HL-60/S4 treated with phorbol 12-myristate 13-acetate at 8.2 ng/mL for 4 days and 3 days (cell line): ENCODE data around the gene ZNF200.
"Not testable (repeated sequence)": the region's sequence is repeated elsewhere in the genome, so short reads cannot be mapped to it uniquely, and the experiment has no call there.

Source experiments
- in situ Hi-C: fragments of 300-500 bp; cut with MboI; formaldehyde crosslinking; loops from 2 replicates; pipeline ENCODE4 v1.15.0; 2022; ENCODE audit warnings: low sequenced_read_pairs

The ZNF200 gene

GRCh38 chr16:3202903-3203539, 31.9 kb downstream of the ZNF200 start:
- in situ Hi-C loops: no loop called here

GRCh38 chr16:3198334-3199072, 36.5 kb downstream of the ZNF200 start:
- in situ Hi-C loops: no loop called here

DNA sequence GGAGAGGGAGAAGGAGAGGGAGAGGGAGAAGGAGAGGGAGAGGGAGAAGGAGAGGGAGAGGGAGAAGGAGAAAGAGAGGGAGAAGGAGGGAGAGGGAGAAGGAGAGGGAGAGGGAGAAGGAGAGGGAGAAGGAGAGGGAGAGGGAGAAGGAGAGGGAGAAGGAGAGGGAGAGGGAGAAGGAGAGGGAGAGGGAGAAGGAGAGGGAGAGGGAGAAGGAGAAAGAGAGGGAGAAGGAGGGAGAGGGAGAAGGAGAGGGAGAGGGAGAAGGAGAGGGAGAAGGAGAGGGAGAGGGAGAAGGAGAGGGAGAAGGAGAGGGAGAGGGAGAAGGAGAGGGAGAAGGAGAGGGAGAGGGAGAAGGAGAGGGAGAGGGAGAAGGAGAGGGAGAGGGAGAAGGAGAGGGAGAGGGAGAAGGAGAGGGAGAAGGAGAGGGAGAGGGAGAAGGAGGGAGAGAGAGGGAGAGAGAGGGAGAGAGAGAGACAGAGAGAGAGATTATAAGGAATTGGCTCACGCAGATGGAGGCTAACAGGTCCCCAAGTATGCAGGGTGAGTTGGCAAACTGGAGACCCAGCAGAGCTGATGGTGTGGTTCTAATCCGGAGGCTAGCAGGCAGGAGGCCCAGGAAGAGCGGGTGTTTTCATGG, 37.1 kb downstream of the ZNF200 start:
- in situ Hi-C loops: not testable (repeated sequence)

DNA sequence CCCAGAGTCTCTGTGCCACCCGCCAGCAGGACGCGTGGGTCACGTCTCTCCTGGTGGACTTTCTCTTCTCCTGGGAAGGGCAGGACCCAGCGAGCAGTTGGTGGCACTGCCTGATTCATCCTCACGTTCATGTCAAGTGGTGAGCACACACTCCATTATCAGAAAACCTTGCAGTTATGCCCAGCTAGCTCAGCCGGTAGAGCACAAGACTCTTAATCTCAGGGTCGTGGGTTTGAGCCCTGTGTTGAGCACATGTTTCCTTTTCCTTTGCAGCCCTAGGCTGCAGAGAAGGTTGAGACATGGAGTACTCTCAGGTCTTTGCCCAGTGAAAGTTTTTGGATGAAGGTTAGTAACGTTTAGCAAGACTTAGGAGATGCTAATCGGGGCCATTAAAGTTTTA, 39.0 kb downstream of the ZNF200 start:
- in situ Hi-C loops: no loop called here

- in situ Hi-C loops: no loop called here
Measured at GRCh38 chr16:3194792-3195191, 40.2 kb downstream of the ZNF200 start.

DNA sequence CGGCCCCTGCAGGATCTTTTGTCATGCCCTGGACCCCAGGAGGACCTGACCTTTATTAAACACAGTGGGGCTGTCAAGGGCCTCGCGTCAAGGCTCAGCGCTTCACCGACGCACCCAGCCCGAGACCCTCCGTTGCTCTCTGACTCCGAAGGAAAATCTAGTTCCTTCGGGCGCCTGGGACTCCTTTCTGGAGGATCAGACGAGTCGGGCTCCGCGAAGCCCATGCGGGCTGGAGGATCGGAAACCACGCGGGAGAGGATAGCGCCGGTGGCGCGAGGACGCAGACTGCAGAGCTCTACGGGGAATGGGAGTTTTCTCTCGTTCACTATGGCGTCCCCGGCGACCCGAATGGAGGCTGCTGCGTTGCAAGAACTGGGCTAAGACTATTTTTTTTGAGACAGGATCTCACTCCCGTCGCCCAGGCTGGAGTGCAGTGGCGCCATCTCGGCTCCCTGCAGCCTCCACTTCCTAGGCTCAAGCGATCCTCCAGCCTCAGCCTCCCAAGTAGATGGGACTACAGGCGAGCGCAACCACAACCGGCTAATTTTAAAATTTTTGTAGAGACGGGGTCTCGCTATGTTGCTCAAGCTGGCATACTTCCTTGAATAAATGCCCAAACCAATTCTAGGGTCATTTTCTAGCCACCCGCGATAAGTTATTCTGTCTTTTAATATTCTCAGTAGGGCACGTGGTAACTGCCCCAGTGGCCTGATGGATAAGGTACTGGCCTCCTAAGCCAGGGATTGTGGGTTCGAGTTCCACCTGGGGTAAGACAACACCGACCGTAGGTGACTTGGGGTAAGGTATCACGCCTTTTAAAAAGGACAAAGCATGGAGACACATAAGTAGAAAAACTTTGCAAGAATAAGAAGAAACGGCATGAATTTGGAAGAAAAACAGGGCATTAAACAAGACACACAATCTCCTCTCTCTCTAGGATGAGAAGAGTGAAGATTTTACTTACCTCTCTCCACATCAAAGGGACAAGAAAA, 41.4 kb downstream of the ZNF200 start:
- in situ Hi-C loops: no loop called here

DNA sequence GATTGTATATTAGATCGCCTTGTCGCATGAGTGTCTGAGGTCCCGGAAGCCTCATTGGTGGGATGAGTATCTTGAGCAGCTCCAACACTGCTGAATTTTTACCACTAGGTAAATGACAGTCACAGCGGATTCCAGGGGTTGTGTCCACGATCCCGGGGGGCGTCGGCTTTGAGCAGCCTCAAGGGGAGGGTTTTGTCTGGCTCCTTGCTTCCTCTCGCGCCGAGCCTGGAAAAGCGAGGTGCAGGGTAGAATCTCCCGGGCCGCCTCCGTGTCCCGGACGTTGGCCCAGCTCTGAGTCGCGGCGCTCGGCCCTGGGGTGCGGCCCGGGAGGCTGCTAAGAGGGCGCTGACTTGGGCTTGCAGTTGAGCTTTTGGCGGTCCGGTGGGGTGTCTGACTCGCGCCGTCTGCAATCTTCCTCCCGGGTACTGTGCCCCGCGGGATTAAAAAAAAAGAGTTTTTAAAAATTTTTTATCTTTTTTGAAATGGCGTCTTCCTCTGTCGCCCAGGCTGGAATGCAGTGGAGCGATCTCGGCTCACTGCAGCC, 42.4 kb downstream of the ZNF200 start:
- in situ Hi-C loops: no loop called here

- in situ Hi-C loops: no loop called here
Measured at GRCh38 chr16:3190949-3191353, 44.0 kb downstream of the ZNF200 start.

DNA sequence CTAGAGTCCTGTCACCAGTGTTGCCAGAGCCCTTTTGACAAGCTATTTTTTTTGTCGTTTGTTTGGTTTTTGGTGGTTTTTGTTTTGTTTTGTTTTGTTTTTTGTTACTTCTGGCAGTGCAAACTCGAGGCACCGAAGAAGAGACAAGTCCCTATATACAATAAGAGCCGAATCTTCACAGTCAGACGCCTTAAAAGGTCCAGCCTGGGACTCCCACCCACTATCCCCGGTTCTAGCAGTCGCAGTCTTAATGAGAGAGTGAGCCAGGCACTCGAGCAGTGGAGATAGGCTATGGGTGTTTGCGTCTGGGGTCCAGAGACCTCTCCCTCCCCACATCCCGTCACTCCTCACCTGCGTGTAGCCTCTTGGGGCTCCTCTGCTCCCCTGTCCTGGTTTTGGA, 45.1 kb downstream of the ZNF200 start:
- in situ Hi-C loops: no loop called here

DNA sequence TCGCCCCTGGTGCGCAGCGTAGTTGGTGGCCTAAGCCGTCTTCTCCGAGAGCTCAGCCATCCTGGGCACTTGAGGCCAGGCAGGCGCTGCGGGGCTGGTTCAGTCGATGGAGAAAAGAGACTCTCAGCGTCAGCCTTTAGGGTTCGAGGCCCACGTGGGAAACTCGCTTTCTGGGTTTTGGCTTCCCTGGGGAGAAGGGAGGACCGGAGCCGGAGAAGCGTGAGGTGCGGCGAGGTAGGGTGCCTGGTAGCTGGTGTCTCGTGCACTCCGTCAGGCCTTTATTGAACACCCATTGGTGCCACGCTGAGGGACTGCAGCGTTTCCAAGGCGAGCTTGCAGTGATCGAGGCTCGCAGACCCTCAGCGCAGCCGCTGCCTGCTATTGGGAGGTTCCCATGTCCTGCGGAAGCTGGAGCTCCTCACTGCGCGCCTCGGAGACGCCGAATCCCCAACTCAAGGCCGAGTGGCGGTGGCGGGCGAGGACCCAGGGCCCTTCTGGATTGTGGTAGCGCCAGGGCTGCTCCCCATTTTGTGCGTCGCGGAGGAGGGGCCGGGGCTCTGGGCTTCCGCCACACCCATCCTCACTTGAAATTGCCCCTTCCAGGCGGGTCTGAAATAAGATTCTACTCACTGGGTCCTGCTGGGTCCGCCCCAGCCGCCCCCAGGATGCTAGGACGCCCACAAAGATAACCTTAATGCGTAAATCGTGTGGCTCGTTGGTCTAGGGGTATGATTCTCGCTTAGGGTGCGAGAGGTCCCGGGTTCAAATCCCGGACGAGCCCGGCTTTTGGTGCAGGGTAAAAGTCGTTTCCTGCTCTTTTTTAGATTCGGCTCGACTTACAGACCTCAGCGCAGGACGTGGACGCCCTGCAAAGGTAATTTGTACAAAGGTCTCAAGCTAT, 45.8 kb downstream of the ZNF200 start:
- in situ Hi-C loops: no loop called here

DNA sequence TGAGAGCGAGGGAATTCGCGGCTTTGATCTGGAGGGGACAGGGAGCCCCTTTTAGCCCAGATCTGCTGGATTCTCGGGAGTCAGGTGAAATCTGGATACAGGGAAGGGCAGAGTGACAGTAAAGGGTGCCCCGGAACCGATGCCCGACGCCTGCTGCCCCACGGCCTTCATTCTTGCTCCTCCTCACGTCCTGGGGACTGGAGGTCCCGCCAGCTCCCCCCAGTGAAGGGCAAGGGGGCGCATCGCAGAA, 46.4 kb downstream of the ZNF200 start:
- in situ Hi-C loops: no loop called here

DNA sequence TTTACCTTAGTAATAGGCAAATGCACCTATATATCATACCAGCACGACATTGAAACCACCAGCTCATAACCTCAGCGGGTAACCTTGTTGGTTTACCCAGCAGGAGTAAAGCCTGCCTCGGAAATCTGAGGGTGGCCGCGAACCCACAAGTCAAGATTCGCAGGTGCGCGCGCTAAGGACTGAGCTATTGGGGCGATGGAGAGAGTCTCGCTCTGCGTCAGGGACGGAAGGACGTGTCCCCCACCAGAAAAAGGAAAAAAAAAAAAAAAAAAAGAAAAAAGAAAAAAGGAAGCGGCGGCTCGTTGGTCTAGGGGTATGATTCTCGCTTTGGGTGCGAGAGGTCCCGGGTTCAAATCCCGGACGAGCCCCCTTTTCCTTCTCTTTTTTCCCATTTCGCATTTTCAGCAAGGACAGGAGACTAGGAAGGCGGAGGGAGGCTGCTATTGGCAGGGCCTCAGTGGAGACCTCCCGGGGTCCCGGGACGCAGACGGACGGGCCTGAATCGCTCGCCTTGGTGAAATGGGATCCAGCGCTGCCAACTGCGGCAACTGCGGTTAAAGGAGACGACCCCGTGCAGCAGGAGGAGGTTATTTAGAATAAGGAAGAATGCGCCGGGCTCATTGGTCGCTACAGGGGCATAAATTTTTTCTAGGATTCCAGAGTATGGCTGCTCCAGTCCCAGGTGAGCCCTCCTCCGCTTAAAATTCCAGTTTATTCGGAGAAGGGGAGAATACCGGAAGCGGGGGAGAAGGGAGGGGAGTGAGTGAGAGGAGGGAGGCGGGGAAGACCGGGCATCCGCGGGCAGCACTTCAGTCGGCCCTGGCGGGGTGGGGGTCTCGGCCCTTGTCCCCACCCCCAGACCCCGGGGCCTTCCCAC, 46.9 kb downstream of the ZNF200 start, which contains the start of gene OR1F1:
Gene OR1F1 (plus strand): TSS at position 407 of the 877 bp plus-strand sequence.
- in situ Hi-C loops: no loop called here

DNA sequence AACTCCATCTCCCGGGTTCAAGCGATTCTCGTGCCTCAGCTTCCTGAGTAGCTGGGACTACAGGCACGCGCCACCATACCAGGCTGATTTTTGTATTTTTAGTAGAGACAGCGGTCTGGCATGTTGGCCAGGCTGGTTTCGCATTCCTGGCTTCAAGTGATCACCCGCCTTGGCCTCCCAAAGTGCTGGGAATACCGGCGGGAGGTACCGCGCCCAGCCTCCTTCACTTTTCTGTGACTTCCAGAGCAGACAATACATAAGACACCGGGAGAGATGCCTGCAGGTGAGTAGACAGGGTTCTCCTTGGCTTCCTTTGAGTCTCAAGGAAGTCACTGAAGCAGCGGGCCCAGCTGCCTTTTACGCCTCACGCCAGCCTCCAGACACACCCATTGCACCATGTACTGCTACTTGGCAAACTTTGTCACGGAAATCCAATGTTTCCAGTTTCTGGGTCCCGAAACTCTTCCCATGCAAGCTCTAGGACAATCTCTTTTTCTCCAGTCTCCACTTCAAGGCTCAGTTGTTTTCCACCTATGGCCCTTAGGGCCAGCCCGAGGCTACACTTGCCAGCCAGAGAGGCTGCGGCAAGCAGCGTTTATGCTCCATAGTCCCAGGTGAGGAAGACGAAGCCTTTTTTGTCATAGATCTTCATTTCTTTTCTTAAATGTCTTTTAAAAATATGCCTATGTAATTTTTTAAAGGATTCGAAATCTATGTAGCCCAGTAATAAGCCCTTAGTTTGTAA, 47.8 kb downstream of the ZNF200 start:
- in situ Hi-C loops: no loop called here

GRCh38 chr16:3183445-3184139, 51.4 kb downstream of the ZNF200 start:
- in situ Hi-C loops: no loop called here

- in situ Hi-C loops: no loop called here
Measured at GRCh38 chr16:3182608-3183444, 52.1 kb downstream of the ZNF200 start.

DNA sequence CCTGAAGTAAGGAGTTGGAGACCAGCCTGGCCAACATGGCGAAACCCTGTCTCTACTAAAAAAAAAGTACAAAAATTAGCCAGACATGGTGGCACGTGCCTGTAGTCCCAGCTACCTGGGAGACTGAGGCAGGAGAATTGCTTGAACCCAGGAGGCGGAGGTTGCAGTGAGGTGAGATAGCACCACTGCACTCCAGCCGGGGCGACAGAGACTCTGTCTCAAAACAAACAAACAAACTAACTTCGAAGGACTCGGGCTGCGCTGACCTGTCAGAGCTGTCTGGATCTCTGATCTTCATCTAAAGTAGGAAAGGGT, 52.7 kb downstream of the ZNF200 start:
- in situ Hi-C loops: not testable (repeated sequence)

- in situ Hi-C loops: no loop called here
Measured at GRCh38 chr16:3180445-3180878, 54.5 kb downstream of the ZNF200 start.
